HG03520 (cell line): ENCODE measurements around the gene SPTSSB.

Experiments used
- ATAC-seq: cut with Tn5 transposase; IDR thresholded peaks from one replicate; pipeline ENCODE4 v1.9.1; 2021; ENCODE audit warnings: mild to moderate bottlenecking, moderate library complexity; ENCODE audit not compliant: unreplicated experiment

SPTSSB gene

GRCh38 chr3:161392853-161393252, 21.5 kb upstream of the SPTSSB start:
- no peak for ATAC-seq

- no peak for ATAC-seq
These were observed 18.9 kb upstream of the SPTSSB start for GRCh38 chr3:161390200-161390599.

- ATAC-seq, result no peak
These were observed 18.2 kb upstream of the SPTSSB start for GRCh38 chr3:161389445-161390035.

- ATAC-seq, result no peak
These were observed 17.5 kb upstream of the SPTSSB start for GRCh38 chr3:161388855-161389254.

GRCh38 chr3:161386991-161387770, 15.9 kb upstream of the SPTSSB start:
- ATAC-seq, result no peak

- peak; percentile 28 for ATAC-seq
These were observed 1.3 kb upstream of the SPTSSB start for GRCh38 chr3:161372321-161373260.

- ATAC-seq, result no peak
These were observed 1.8 kb downstream of the SPTSSB start for GRCh38 chr3:161369531-161369930.

GRCh38 chr3:161366094-161366493, 5.2 kb downstream of the SPTSSB start:
- ATAC-seq, result no peak

- ATAC-seq, result no peak
These were observed 12.8 kb downstream of the SPTSSB start for GRCh38 chr3:161358488-161358887.

- ATAC-seq, result no peak
These were observed 15.0 kb downstream of the SPTSSB start for GRCh38 chr3:161356287-161356686.

- no peak for ATAC-seq
These were observed 15.8 kb downstream of the SPTSSB start for GRCh38 chr3:161355508-161355907.

- ATAC-seq, result no peak
These were observed 16.8 kb downstream of the SPTSSB start for GRCh38 chr3:161354554-161354953.

GRCh38 chr3:161351330-161351729, 20.0 kb downstream of the SPTSSB start:
- no peak for ATAC-seq

GRCh38 chr3:161350916-161351315, 20.4 kb downstream of the SPTSSB start:
- no peak for ATAC-seq

- peak; percentile 62 for ATAC-seq
These were observed 21.6 kb downstream of the SPTSSB start for GRCh38 chr3:161349529-161350312.

GRCh38 chr3:161348796-161349400, 22.4 kb downstream of the SPTSSB start:
- no peak for ATAC-seq

- no peak for ATAC-seq
These were observed 23.6 kb downstream of the SPTSSB start for GRCh38 chr3:161347726-161348125.

- ATAC-seq, result no peak
These were observed 26.3 kb downstream of the SPTSSB start for GRCh38 chr3:161345023-161345422.

- no peak for ATAC-seq
These were observed 27.3 kb downstream of the SPTSSB start for GRCh38 chr3:161343986-161344385.

GRCh38 chr3:161343540-161343939, 27.8 kb downstream of the SPTSSB start:
- no peak for ATAC-seq
